H1 (cell line): ENCODE measurements around the gene NELL1. TPM values are rescaled to one million over a fixed set of nuclear protein-coding genes. Genes with fewer than 3 reads are reported as not detected.

Source experiments
- CTCF ChIA-PET: fragments of 300-600 bp; sonication (Branson Sonifier 250); formaldehyde crosslinking; loops from one replicate; lab custom pipeline; 2021; ENCODE audit not compliant: partially characterized antibody; lab: Charles Lee
- POLR2A ChIA-PET: fragments of 300-600 bp; sonication (Branson Sonifier 250); formaldehyde crosslinking; loops from one replicate; lab custom pipeline; 2021; ENCODE audit warnings: inconsistent platforms; ENCODE audit not compliant: partially characterized antibody; lab: Charles Lee
- DNase-seq, 2 experiments: peaks; one replicate each; pipeline versions ENCODE4 v3.0.0 to v3.0.0-alpha.2; 2010 to 2022; ENCODE audit warnings: low spot score in 2 of 2, low read depth in 1 of 2, mixed read lengths in 1 of 2
- FAIRE-seq: peaks from 2 replicates; lab custom pipeline; 2011; peaks lifted over from hg19 to GRCh38; lab: Jason Lieb, UNC
- H2AFZ ChIP-seq: 2 replicates; pipeline ENCODE4 v1.8.1; 2012; ENCODE audit warnings: low read length, inconsistent platforms
- H2AK5ac ChIP-seq: 2 replicates; pipeline ENCODE4 v1.6.1; 2013; ENCODE audit warnings: low read depth, low read length
- H2BK120ac ChIP-seq: replicated peaks from 2 replicates; pipeline ENCODE3; 2013; ENCODE audit warnings: low read depth, low read length, inconsistent platforms
- H2BK12ac ChIP-seq: 2 replicates; pipeline ENCODE4 v1.6.1; 2013; ENCODE audit warnings: low read depth, low read length
- H2BK15ac ChIP-seq: 2 replicates; pipeline ENCODE4 v1.6.1; 2013; ENCODE audit warnings: low read length
- H2BK20ac ChIP-seq: 2 replicates; pipeline ENCODE4 v1.6.1; 2013; ENCODE audit warnings: low read length
- H2BK5ac ChIP-seq: 2 replicates; pipeline ENCODE4 v1.6.1; 2013; ENCODE audit warnings: low read depth, low read length
- H3K14ac ChIP-seq: 2 replicates; pipeline ENCODE4 v1.6.1; 2013; ENCODE audit warnings: inconsistent platforms; ENCODE audit not compliant: insufficient read length
- H3K18ac ChIP-seq: 2 replicates; pipeline ENCODE4 v1.6.1; 2013; ENCODE audit warnings: low read length; ENCODE audit errors: extremely low read depth
- H3K23ac ChIP-seq: 2 replicates; pipeline ENCODE4 v1.6.1; 2013; ENCODE audit warnings: inconsistent platforms; ENCODE audit not compliant: insufficient read length
- H3K23me2 ChIP-seq: 2 replicates; pipeline ENCODE4 v1.6.1; 2013; ENCODE audit warnings: low read depth, low read length
- H3K27ac ChIP-seq: 2 replicates; pipeline ENCODE4 v1.6.1; 2011; ENCODE audit warnings: low read depth, low read length, inconsistent platforms
- H3K27me3 ChIP-seq, 4 experiments: replicated peaks in 1 of 4; 1 replicate in 1 of 4; 2 replicates in 3 of 4; pipeline versions ENCODE4 v1.6.1 to v1.8.1; 2011 to 2013; ENCODE audit warnings: low read length in 3 of 4, mild to moderate bottlenecking in 3 of 4, inconsistent platforms in 2 of 4, mixed read lengths in 2 of 4, moderate library complexity in 1 of 4; ENCODE audit not compliant: control insufficient read depth in 3 of 4, insufficient read depth in 3 of 4; ENCODE audit errors: extremely low read depth in 1 of 4
- H3K36me3 ChIP-seq, 4 experiments: 2 replicates each; pipeline versions ENCODE4 v1.6.1 to v1.8.1; 2011 to 2013; ENCODE audit warnings: mild to moderate bottlenecking in 4 of 4, low read length in 3 of 4, moderate library complexity in 2 of 4, control low read depth in 1 of 4, inconsistent platforms in 1 of 4; ENCODE audit not compliant: insufficient read depth in 4 of 4, control insufficient read depth in 2 of 4
- H3K4ac ChIP-seq: replicated peaks from 2 replicates; pipeline ENCODE3; 2013; ENCODE audit warnings: low read length, low read depth, mixed read lengths, inconsistent platforms; ENCODE audit not compliant: insufficient read length
- H3K4me1 ChIP-seq, 4 experiments: replicated peaks in 1 of 4; 1 replicate in 1 of 4; 2 replicates in 3 of 4; pipeline versions ENCODE4 v1.6.1 to v1.8.1; 2011 to 2013; ENCODE audit warnings: low read length in 3 of 4, inconsistent platforms in 2 of 4, mixed read lengths in 1 of 4; ENCODE audit not compliant: insufficient read depth in 4 of 4, control insufficient read depth in 3 of 4
- H3K4me2 ChIP-seq, 2 experiments: 2 replicates each; pipeline versions ENCODE4 v1.6.1 to v1.8.1; 2011 to 2013; ENCODE audit warnings: low read depth in 2 of 2, low read length in 2 of 2, control low read depth in 1 of 2, inconsistent platforms in 1 of 2, mild to moderate bottlenecking in 1 of 2; ENCODE audit not compliant: insufficient read depth in 1 of 2
- H3K4me3 ChIP-seq, 4 experiments: fragments of 200-600, 300-600 bp in 1 of 4; sonication (generic), shearing (Covaris generic), sonication (Bioruptor Twin) in 1 of 4; 2 replicates each; pipeline versions ENCODE4 v1.5.1 to v1.8.1; 2011 to 2016; ENCODE audit warnings: low read length in 4 of 4, low read depth in 3 of 4, control low read depth in 2 of 4, inconsistent platforms in 2 of 4, mild to moderate bottlenecking in 2 of 4, mixed read lengths in 1 of 4, moderate library complexity in 1 of 4; ENCODE audit not compliant: insufficient read depth in 2 of 4; ENCODE audit errors: extremely low read depth in 1 of 4
- H3K56ac ChIP-seq: replicated peaks from 2 replicates; pipeline ENCODE3; 2013; ENCODE audit warnings: low read depth, mild to moderate bottlenecking, mixed read lengths, low read length, inconsistent platforms; ENCODE audit not compliant: insufficient read length
- H3K79me1 ChIP-seq: 2 replicates; pipeline ENCODE4 v1.6.1; 2013; ENCODE audit warnings: low read depth, low read length, control low read depth
- H3K79me2 ChIP-seq, 2 experiments: 2 replicates each; pipeline versions ENCODE4 v1.6.1 to v1.8.1; 2012 to 2013; ENCODE audit warnings: low read length in 2 of 2, mild to moderate bottlenecking in 2 of 2, inconsistent platforms in 1 of 2; ENCODE audit not compliant: insufficient read depth in 2 of 2, control insufficient read depth in 1 of 2
- H3K9ac ChIP-seq, 4 experiments: replicated peaks in 1 of 4; 1 replicate in 1 of 4; 2 replicates in 3 of 4; pipeline versions ENCODE4 v1.6.1 to v1.8.1; 2011 to 2013; ENCODE audit warnings: low read depth in 3 of 4, low read length in 3 of 4, control low read depth in 2 of 4, mild to moderate bottlenecking in 2 of 4, moderate library complexity in 2 of 4, inconsistent platforms in 1 of 4; ENCODE audit errors: extremely low read depth in 1 of 4
- H3K9me3 ChIP-seq, 2 experiments: 2 replicates each; pipeline versions ENCODE4 v1.6.1 to v1.8.1; 2012 to 2013; ENCODE audit warnings: mild to moderate bottlenecking in 2 of 2, moderate library complexity in 2 of 2, control low read depth in 1 of 2, inconsistent platforms in 1 of 2, low read depth in 1 of 2, low read length in 1 of 2, mixed read lengths in 1 of 2; ENCODE audit not compliant: insufficient read depth in 2 of 2
- H4K20me1 ChIP-seq, 2 experiments: replicated peaks in 1 of 2; 2 replicates each; pipeline versions ENCODE3 to v1.8.1; 2011 to 2013; ENCODE audit warnings: inconsistent platforms in 2 of 2, low read length in 2 of 2, mild to moderate bottlenecking in 1 of 2; ENCODE audit not compliant: insufficient read depth in 2 of 2, control insufficient read depth in 1 of 2
- H4K5ac ChIP-seq: 2 replicates; pipeline ENCODE4 v1.6.1; 2013; ENCODE audit warnings: low read length, low read depth, mixed read lengths, inconsistent platforms; ENCODE audit not compliant: insufficient read length
- H4K8ac ChIP-seq: 2 replicates; pipeline ENCODE4 v1.8.0; 2013; ENCODE audit warnings: mild to moderate bottlenecking, moderate library complexity, low read length, inconsistent platforms; ENCODE audit not compliant: insufficient read depth; ENCODE audit errors: extremely low read depth
- H4K91ac ChIP-seq: replicated peaks from 2 replicates; pipeline ENCODE3; 2013; ENCODE audit warnings: low read length, mixed read lengths, inconsistent platforms; ENCODE audit not compliant: insufficient read length
- ATF2 ChIP-seq: IDR thresholded peaks from 2 replicates; pipeline ENCODE4 v1.6.1; 2012; ENCODE audit warnings: low read length, inconsistent platforms
- CEBPB ChIP-seq: IDR thresholded peaks from 2 replicates; pipeline ENCODE4 v1.6.1; 2012; ENCODE audit warnings: low read depth, low read length
- GTF2F1 ChIP-seq: IDR thresholded peaks from 2 replicates; pipeline ENCODE4 v1.6.1; 2012; ENCODE audit warnings: low read depth, low read length, improper control_type of control experiment, borderline replicate concordance
- RAD21 ChIP-seq, 2 experiments: IDR thresholded peaks in 1 of 2; conservative IDR thresholded peaks in 1 of 2; 2 replicates each; pipeline ENCODE4 v1.6.1; 2011; ENCODE audit warnings: low read depth in 2 of 2, low read length in 2 of 2, improper control_type of control experiment in 1 of 2, inconsistent platforms in 1 of 2, mild to moderate bottlenecking in 1 of 2, moderate library complexity in 1 of 2
- TCF12 ChIP-seq: IDR thresholded peaks from 2 replicates; pipeline ENCODE4 v1.6.1; 2011; ENCODE audit warnings: low read depth, mild to moderate bottlenecking, low read length
- TEAD4 ChIP-seq: IDR thresholded peaks from 2 replicates; pipeline ENCODE4 v1.6.1; 2012; ENCODE audit warnings: low read depth, low read length, inconsistent platforms, mixed read lengths
- WGBS, 2 experiments: shearing (Covaris generic) in 1 of 2; methylation state at CpG; one replicate each; pipeline versions ENCODE4 v1.1.6 to v1.1.7; 2013 to 2015; ENCODE audit warnings: low lambda C conversion rate in 2 of 2, mixed read lengths in 2 of 2, inconsistent platforms in 1 of 2, low coverage in 1 of 2, missing lambda C conversion rate in 1 of 2; ENCODE audit not compliant: insufficient replicate concordance in 2 of 2, insufficient coverage in 1 of 2, insufficient read length in 1 of 2; ENCODE audit errors: extremely low coverage in 1 of 2, missing lambda C conversion rate in 1 of 2; 5-methylcytosine and 5-hydroxymethylcytosine counted together
- polyA plus RNA-seq, 7 experiments: library from polyadenylated mRNA; depleted of rRNA in 3 of 7; stranded (reverse) in 5 of 7; unstranded in 2 of 7; fragments of >200 nt in 5 of 7; fragments of 200-250 nt in 2 of 7; gene quantifications; 1 replicate in 5 of 7; 2 replicates in 1 of 7; 4 replicates in 1 of 7; pipeline versions ENCODE4 v1.2.1 to v1.2.3, GENCODE V29; 2011 to 2013; ENCODE audit warnings: missing spikeins in 2 of 7, mixed read lengths in 2 of 7
- total RNA-seq: library from RNA; stranded (reverse); fragmentation: NEBNext Ultra II Directional; extraction: Animal tissue kit (Norgen Biotek cat#: 25700); gene quantifications from 2 replicates; pipeline ENCODE4 v1.2.1, GENCODE V29; 2021

The NELL1 gene
- total and polyA plus RNA-seq, 2 of the 8 experiments (the other 6 are each of a cell fraction or from before 2014, with no cell fraction given), result 0.21 TPM; not detected in 1

- FAIRE-seq (no peak), DNase-seq (no peak)
- H2AFZ ChIP-seq, result no peak overlapping the region
- H3K18ac ChIP-seq, result no peak overlapping the region
- H3K4me1 ChIP-seq, result peaks cover 0 to 6% (median 2%) of the 10 kb centered on the region in 4 experiments; a peak in 3 of 7 replicates
- no peaks in the 10 kb centered on the region for H3K9me3 ChIP-seq
- POLR2A ChIA-PET, result no interaction called here
- H3K4ac ChIP-seq, result no peak overlapping the region
- H3K9ac ChIP-seq, result no peak overlapping the region
- no peak overlapping the region for H2AK5ac ChIP-seq
- H4K8ac ChIP-seq, result no peak overlapping the region
- whole genome bisulfite sequencing, 2 experiments, result 95% methylated on average over 3 of the region's 3 CpGs; no CpG with 5 or more reads in 1 of the 2 experiments
- H3K27me3 ChIP-seq, result no peaks in the 10 kb centered on the region
- no peaks in the 10 kb centered on the region for H3K36me3 ChIP-seq
- H4K5ac ChIP-seq, result no peak overlapping the region
- H3K4me2 ChIP-seq, result no peak overlapping the region
- no peaks in the 10 kb centered on the region for H3K79me1 ChIP-seq
- H3K56ac ChIP-seq, result no peak overlapping the region
- TF ChIP-seq TCF12 (no peak), ATF2 (no peak), CEBPB (no peak), GTF2F1 (no peak), RAD21 (IDR thresholded peaks at IDR 0.05 in 1 of 2, conservative IDR thresholded peaks at IDR 0.05 in 1 of 2; ENCODE audit: low read depth in 2 of 2, low read length in 2 of 2) (no peak), TEAD4 (no peak)
- no peak overlapping the region for H2BK15ac ChIP-seq
- no peak overlapping the region for H2BK120ac ChIP-seq
- H3K14ac ChIP-seq, result no peak overlapping the region
- no peak overlapping the region for H2BK12ac ChIP-seq
- no peaks in the 10 kb centered on the region for H3K79me2 ChIP-seq
- CTCF ChIA-PET, result interaction anchor here (1.7 kb wide), 1 partner anchor 364 kb away, joined by 6 read pairs; no protein-coding TSS in a partner anchor
- no peak overlapping the region for H4K91ac ChIP-seq
- no peak overlapping the region for H3K23ac ChIP-seq
- H3K4me3 ChIP-seq, result no peak overlapping the region
- no peaks in the 10 kb centered on the region for H4K20me1 ChIP-seq
- no peaks in the 10 kb centered on the region for H3K23me2 ChIP-seq
- H2BK5ac ChIP-seq, result no peak overlapping the region
- H2BK20ac ChIP-seq, result no peak overlapping the region
- no peak overlapping the region for H3K27ac ChIP-seq
Measured at GRCh38 chr11:21148376-21148775, 479.0 kb downstream of the NELL1 start.
